H9 (cell line): ENCODE data around the gene DTX4. TPM values are rescaled to one million over a fixed set of nuclear protein-coding genes. Genes with fewer than 3 reads are reported as not detected.

Source experiments
- DNase-seq: peaks from one replicate; pipeline ENCODE4 v3.0.0-alpha.2; 2017
- H2AFZ ChIP-seq: one replicate; pipeline ENCODE4 v1.6.1; 2013; ENCODE audit warnings: mild to moderate bottlenecking, low read length, control low read depth, moderate library complexity
- H2AK5ac ChIP-seq: 2 replicates; pipeline ENCODE4 v1.6.1; 2013; ENCODE audit warnings: low read length, control low read depth, mixed read lengths; ENCODE audit not compliant: insufficient read length
- H2BK120ac ChIP-seq: one replicate; pipeline ENCODE4 v1.6.1; 2013; ENCODE audit warnings: low read depth, mild to moderate bottlenecking, low read length, control low read depth, inconsistent platforms; ENCODE audit not compliant: poor library complexity, severe bottlenecking
- H2BK12ac ChIP-seq: 2 replicates; pipeline ENCODE4 v1.6.1; 2013; ENCODE audit warnings: low read length, control low read depth, mixed read lengths, low read depth; ENCODE audit not compliant: insufficient read length
- H2BK15ac ChIP-seq: 2 replicates; pipeline ENCODE4 v1.6.1; 2013; ENCODE audit warnings: low read depth, low read length, control low read depth
- H2BK20ac ChIP-seq: one replicate; pipeline ENCODE4 v1.6.1; 2013; ENCODE audit warnings: low read depth, mild to moderate bottlenecking, low read length, control low read depth, inconsistent platforms; ENCODE audit not compliant: poor library complexity, severe bottlenecking
- H2BK5ac ChIP-seq: 2 replicates; pipeline ENCODE4 v1.6.1; 2013; ENCODE audit warnings: low read length, control low read depth, mixed read lengths; ENCODE audit not compliant: insufficient read length
- H3K14ac ChIP-seq: 2 replicates; pipeline ENCODE4 v1.6.1; 2013; ENCODE audit warnings: low read length, control low read depth; ENCODE audit not compliant: insufficient read depth
- H3K18ac ChIP-seq: 2 replicates; pipeline ENCODE4 v1.6.1; 2013; ENCODE audit warnings: low read depth, mild to moderate bottlenecking, mixed read lengths, low read length, control low read depth; ENCODE audit not compliant: insufficient read length
- H3K23ac ChIP-seq: 2 replicates; pipeline ENCODE4 v1.6.1; 2013; ENCODE audit warnings: low read length, control low read depth, mixed read lengths, low read depth; ENCODE audit not compliant: insufficient read length
- H3K23me2 ChIP-seq: 2 replicates; pipeline ENCODE4 v1.6.1; 2013; ENCODE audit warnings: low read depth, mild to moderate bottlenecking, mixed read lengths, low read length, control low read depth; ENCODE audit not compliant: insufficient read length, poor library complexity, severe bottlenecking
- H3K27ac ChIP-seq: 2 replicates; pipeline ENCODE4 v1.5.1; 2013; ENCODE audit warnings: low read length, control low read depth, mixed read lengths, low read depth; ENCODE audit not compliant: insufficient read length
- H3K27me3 ChIP-seq: 2 replicates; pipeline ENCODE4 v1.6.1; 2013; ENCODE audit warnings: low read length, control low read depth, inconsistent platforms; ENCODE audit not compliant: insufficient read depth
- H3K4ac ChIP-seq: 2 replicates; pipeline ENCODE4 v1.6.1; 2013; ENCODE audit warnings: low read depth, mild to moderate bottlenecking, control low read depth, inconsistent platforms, low read length, moderate library complexity
- H3K4me1 ChIP-seq: 2 replicates; pipeline ENCODE4 v1.6.1; 2013; ENCODE audit warnings: low read length, control low read depth, inconsistent platforms; ENCODE audit not compliant: insufficient read depth
- H3K4me2 ChIP-seq: 2 replicates; pipeline ENCODE4 v1.6.1; 2013; ENCODE audit warnings: low read length, control low read depth, mixed read lengths; ENCODE audit not compliant: insufficient read length, insufficient read depth
- H3K56ac ChIP-seq: 2 replicates; pipeline ENCODE4 v1.6.1; 2013; ENCODE audit warnings: low read depth, mild to moderate bottlenecking, mixed read lengths, low read length, control low read depth; ENCODE audit not compliant: insufficient read length
- H3K79me1 ChIP-seq: 2 replicates; pipeline ENCODE4 v1.6.1; 2013; ENCODE audit warnings: low read depth, mild to moderate bottlenecking, moderate library complexity, low read length, control low read depth, inconsistent platforms; ENCODE audit not compliant: insufficient read depth, poor library complexity, severe bottlenecking
- H3K79me2 ChIP-seq: 2 replicates; pipeline ENCODE4 v1.6.1; 2013; ENCODE audit warnings: low read length, control low read depth, inconsistent platforms; ENCODE audit not compliant: insufficient read depth
- H3K9ac ChIP-seq: 2 replicates; pipeline ENCODE4 v1.6.1; 2013; ENCODE audit warnings: low read length, control low read depth, mixed read lengths; ENCODE audit not compliant: insufficient read length; ENCODE audit errors: extremely low read depth
- H3K9me3 ChIP-seq: one replicate; pipeline ENCODE4 v1.6.1; 2013; ENCODE audit warnings: low read depth, low read length, inconsistent platforms; ENCODE audit not compliant: control insufficient read depth
- H3T11ph ChIP-seq: one replicate; pipeline ENCODE4 v1.6.1; 2013; ENCODE audit warnings: mild to moderate bottlenecking, low read length, control low read depth, inconsistent platforms
- H4K20me1 ChIP-seq: one replicate; pipeline ENCODE4 v1.6.1; 2013; ENCODE audit not compliant: control insufficient read depth, insufficient read length, insufficient read depth
- H4K5ac ChIP-seq: 2 replicates; pipeline ENCODE4 v1.6.1; 2013; ENCODE audit warnings: low read depth, mild to moderate bottlenecking, mixed read lengths, low read length, control low read depth; ENCODE audit not compliant: insufficient read length
- H4K8ac ChIP-seq: replicated peaks from 2 replicates; pipeline ENCODE4 v1.6.1; 2013; ENCODE audit warnings: low read length, control low read depth, mixed read lengths, low read depth; ENCODE audit not compliant: insufficient read length
- H4K91ac ChIP-seq: 2 replicates; pipeline ENCODE4 v1.6.1; 2013; ENCODE audit warnings: low read depth, mild to moderate bottlenecking, moderate library complexity, mixed read lengths, low read length, control low read depth; ENCODE audit not compliant: insufficient read length
- H3K27ac Mint-ChIP-seq, 3 experiments: 2 replicates in 2 of 3; 3 replicates in 1 of 3; pipeline ENCODE4 v1.8.0; 2020 to 2021; ENCODE audit warnings: mixed read lengths in 3 of 3, mild to moderate bottlenecking in 1 of 3, moderate library complexity in 1 of 3
- H3K27me3 Mint-ChIP-seq: 2 replicates; pipeline ENCODE4 v1.8.0; 2021; ENCODE audit warnings: low read depth, mild to moderate bottlenecking, moderate library complexity, mixed read lengths
- H3K36me3 Mint-ChIP-seq, 3 experiments: 2 replicates in 2 of 3; 3 replicates in 1 of 3; pipeline ENCODE4 v1.8.0; 2020 to 2021; ENCODE audit warnings: low read depth in 3 of 3, mixed read lengths in 3 of 3; ENCODE audit not compliant: insufficient read depth in 1 of 3
- H3K4me1 Mint-ChIP-seq, 2 experiments: 2 replicates each; pipeline ENCODE4 v1.8.0; 2020; ENCODE audit warnings: mixed read lengths in 2 of 2
- H3K4me3 Mint-ChIP-seq, 2 experiments: 2 replicates in 1 of 2; 3 replicates in 1 of 2; pipeline ENCODE4 v1.8.0; 2020 to 2021; ENCODE audit warnings: mild to moderate bottlenecking in 2 of 2, mixed read lengths in 2 of 2, moderate library complexity in 1 of 2
- H3K9me3 Mint-ChIP-seq, 2 experiments: 2 replicates in 1 of 2; 3 replicates in 1 of 2; pipeline ENCODE4 v1.8.0; 2020; ENCODE audit warnings: mild to moderate bottlenecking in 2 of 2, mixed read lengths in 2 of 2, moderate library complexity in 1 of 2
- WGBS: extraction: QIAGEN DNeasy Blood & Tissue Kit; methylation state at CpG from one replicate; pipeline ENCODE4 v1.1.7; 2013; ENCODE audit warnings: missing lambda C conversion rate, low lambda C conversion rate, mixed read lengths; ENCODE audit not compliant: insufficient read length; ENCODE audit errors: extremely low coverage; 5-methylcytosine and 5-hydroxymethylcytosine counted together
- total RNA-seq: library from RNA; stranded (reverse); gene quantifications from 2 replicates; pipeline ENCODE4 v1.2.1, GENCODE V29; 2021
- TF ChIP-seq, protein P1 (sequence below): fragments of 200-600 bp; sonication (generic); conservative IDR thresholded peaks from 3 replicates; pipeline ENCODE4 v1.8.0; 2021; ENCODE audit warnings: antibody characterized with exemption, mild to moderate bottlenecking

DTX4 gene
- total RNA-seq, 1 experiment from 2014 or later, result 13.0 TPM

DNA sequence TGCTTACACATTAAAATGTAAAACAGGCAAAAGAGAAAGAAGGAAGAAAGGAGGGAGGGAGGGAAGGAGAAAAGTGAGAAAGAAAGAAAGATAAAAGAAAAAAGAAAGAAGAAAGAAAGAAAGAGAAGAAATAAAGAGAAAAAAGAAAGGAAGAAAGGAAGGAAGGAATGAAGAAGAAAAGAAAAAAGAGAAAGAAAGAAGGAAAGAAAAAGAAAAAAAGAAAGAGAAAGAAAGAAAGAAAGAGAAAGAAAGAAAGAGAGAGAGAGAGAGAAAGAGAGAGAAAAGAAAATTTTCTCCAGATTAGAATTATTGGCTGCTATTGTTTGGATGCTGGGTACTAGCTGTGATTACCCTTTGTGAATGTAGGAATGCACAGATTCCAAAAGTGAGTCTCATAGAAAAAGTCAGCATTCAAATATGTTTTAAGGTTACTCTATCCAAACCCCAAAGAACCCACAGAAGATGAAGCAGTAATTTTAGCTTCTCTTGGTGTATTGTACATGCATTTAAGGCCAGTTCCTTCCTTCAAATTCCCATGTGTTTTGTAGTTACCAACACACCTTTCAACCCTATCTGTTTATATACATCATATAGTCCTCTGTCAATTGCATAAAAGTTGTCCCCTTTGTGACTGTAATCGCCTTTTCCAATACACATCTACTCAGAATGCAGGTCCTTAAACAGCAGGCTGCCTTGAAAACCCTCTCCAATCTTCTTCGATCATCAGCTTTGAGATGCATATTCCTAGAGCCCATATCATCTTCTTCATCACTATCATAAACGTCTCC, 30.1 kb upstream of the DTX4 start:
- no peak for DNase-seq
- H2AFZ ChIP-seq, result no peak overlapping the region
- H3K4me1 Mint-ChIP-seq, result peaks cover 25 to 40% of the 10 kb centered on the region in 2 experiments
- no peak overlapping the region for H2BK20ac ChIP-seq
- no peak overlapping the region for H3K14ac ChIP-seq
- H3K18ac ChIP-seq, result no peak overlapping the region
- H3K4ac ChIP-seq, result no peak overlapping the region
- H4K91ac ChIP-seq, result no peak overlapping the region
- H3K4me2 ChIP-seq, result peak overlapping the region; percentile 65
- no peak overlapping the region for H4K8ac ChIP-seq
- H3K27ac ChIP-seq, result no peak overlapping the region
- no peak overlapping the region for H3K23ac ChIP-seq
- H3K27me3 ChIP-seq, result no peaks in the 10 kb centered on the region
- H3K9me3 Mint-ChIP-seq, result peaks cover 5 to 12% of the 10 kb centered on the region in 2 experiments; a peak in 3 of 5 replicates
- no peaks in the 10 kb centered on the region for H3K79me1 ChIP-seq
- H4K5ac ChIP-seq, result no peak overlapping the region
- peak overlapping the region; percentile 91 to 92 for H3K4me3 Mint-ChIP-seq
- H3K4me1 ChIP-seq, result no peaks in the 10 kb centered on the region; the same call in 1 of the 2 replicates
- no peaks in the 10 kb centered on the region for H3K9me3 ChIP-seq
- no peak overlapping the region for H2BK15ac ChIP-seq
- peak overlapping the region; percentile 34 for H3K9ac ChIP-seq
- no peak overlapping the region for H3K56ac ChIP-seq
- peaks cover 6% of the 10 kb centered on the region for H3K23me2 ChIP-seq
- WGBS, result no CpG with 5 or more reads among the region's 3 CpGs
- peak overlapping the region in 2 of 3 experiments; percentile 83 to 96; a peak in 4 of 7 replicates for H3K27ac Mint-ChIP-seq
- TF ChIP-seq, protein P1, sequence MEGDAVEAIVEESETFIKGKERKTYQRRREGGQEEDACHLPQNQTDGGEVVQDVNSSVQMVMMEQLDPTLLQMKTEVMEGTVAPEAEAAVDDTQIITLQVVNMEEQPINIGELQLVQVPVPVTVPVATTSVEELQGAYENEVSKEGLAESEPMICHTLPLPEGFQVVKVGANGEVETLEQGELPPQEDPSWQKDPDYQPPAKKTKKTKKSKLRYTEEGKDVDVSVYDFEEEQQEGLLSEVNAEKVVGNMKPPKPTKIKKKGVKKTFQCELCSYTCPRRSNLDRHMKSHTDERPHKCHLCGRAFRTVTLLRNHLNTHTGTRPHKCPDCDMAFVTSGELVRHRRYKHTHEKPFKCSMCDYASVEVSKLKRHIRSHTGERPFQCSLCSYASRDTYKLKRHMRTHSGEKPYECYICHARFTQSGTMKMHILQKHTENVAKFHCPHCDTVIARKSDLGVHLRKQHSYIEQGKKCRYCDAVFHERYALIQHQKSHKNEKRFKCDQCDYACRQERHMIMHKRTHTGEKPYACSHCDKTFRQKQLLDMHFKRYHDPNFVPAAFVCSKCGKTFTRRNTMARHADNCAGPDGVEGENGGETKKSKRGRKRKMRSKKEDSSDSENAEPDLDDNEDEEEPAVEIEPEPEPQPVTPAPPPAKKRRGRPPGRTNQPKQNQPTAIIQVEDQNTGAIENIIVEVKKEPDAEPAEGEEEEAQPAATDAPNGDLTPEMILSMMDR, result no peak
- peaks cover 28% of the 10 kb centered on the region for H3K27me3 Mint-ChIP-seq
- no peaks in the 10 kb centered on the region for H4K20me1 ChIP-seq
- no peak overlapping the region for H2BK5ac ChIP-seq
- no peak overlapping the region for H2BK12ac ChIP-seq
- H3K79me2 ChIP-seq, result no peaks in the 10 kb centered on the region
- no peak overlapping the region for H2AK5ac ChIP-seq
- H3T11ph ChIP-seq, result no peak overlapping the region
- H3K36me3 Mint-ChIP-seq, result peaks cover 2 to 12% (median 3%) of the 10 kb centered on the region in 3 experiments; a peak in 5 of 7 replicates
- no peak overlapping the region for H2BK120ac ChIP-seq
